Calu3 (cell line): ENCODE data around the gene ANKFY1. TPM values are rescaled to one million over a fixed set of nuclear protein-coding genes. Genes with fewer than 3 reads are reported as not detected.

ENCODE experiments used
- BruUV-seq: library from RNA; stranded (reverse); fragments of 400-500 nt; replicated peaks from 2 replicates; lab custom pipeline; 2021; lab: Mats Ljungman, UMichigan
- CTCF ChIA-PET: fragments of 300-600 bp; sonication (Branson Sonifier 250); formaldehyde crosslinking; loops from one replicate; lab custom pipeline; 2022; ENCODE audit warnings: antibody characterized with exemption; lab: Charles Lee
- DNase-seq: peaks from one replicate; pipeline ENCODE4 v3.0.0; 2022
- H3K27ac Mint-ChIP-seq: one replicate; pipeline ENCODE4 v1.8.0; 2022; ENCODE audit warnings: mixed read lengths; ENCODE audit not compliant: unreplicated experiment
- H3K27me3 Mint-ChIP-seq: one replicate; pipeline ENCODE4 v1.8.0; 2022; ENCODE audit warnings: mixed read lengths; ENCODE audit not compliant: unreplicated experiment
- H3K36me3 Mint-ChIP-seq: one replicate; pipeline ENCODE4 v1.8.0; 2022; ENCODE audit warnings: mild to moderate bottlenecking, moderate library complexity, mixed read lengths; ENCODE audit not compliant: insufficient read depth, unreplicated experiment
- H3K4me1 Mint-ChIP-seq: one replicate; pipeline ENCODE4 v1.8.0; 2022; ENCODE audit warnings: mild to moderate bottlenecking, low read depth, mixed read lengths; ENCODE audit not compliant: unreplicated experiment
- H3K4me3 Mint-ChIP-seq: one replicate; pipeline ENCODE4 v1.8.0; 2022; ENCODE audit warnings: mild to moderate bottlenecking, low read depth, moderate library complexity, mixed read lengths; ENCODE audit not compliant: unreplicated experiment
- H3K9me3 Mint-ChIP-seq: one replicate; pipeline ENCODE4 v1.8.0; 2022; ENCODE audit warnings: low read depth, mixed read lengths; ENCODE audit not compliant: unreplicated experiment
- CTCF ChIP-seq: fragments of 200-600 bp; IDR thresholded peaks from one replicate; pipeline ENCODE4 v1.8.0; 2022; ENCODE audit warnings: antibody characterized with exemption; ENCODE audit not compliant: unreplicated experiment
- intact Hi-C: fragments of 100-400 bp; cut with micrococcal nuclease; formaldehyde crosslinking; loops from one replicate; pipeline ENCODE4 v1.10.0; 2022; ENCODE audit not compliant: unreplicated experiment
- total RNA-seq: library from RNA; stranded (reverse); gene quantifications from 2 replicates; pipeline ENCODE4 v1.2.3, GENCODE V29; 2022

The ANKFY1 gene
- total RNA-seq, 1 experiment from 2014 or later, result 46.8 TPM

- no peaks in the 10 kb centered on the region for H3K4me1 Mint-ChIP-seq
- DNase-seq, result no peak
- H3K27me3 Mint-ChIP-seq, result no peaks in the 10 kb centered on the region
- intact Hi-C loops, result no loop called here
- H3K4me3 Mint-ChIP-seq, result no peak overlapping the region
- H3K27ac Mint-ChIP-seq, result no peak overlapping the region
- CTCF ChIA-PET, result no interaction called here
- no peaks in the 10 kb centered on the region for H3K9me3 Mint-ChIP-seq
- BruUV-seq, result no TSS peak
- no peak for TF ChIP-seq CTCF
- no peaks in the 10 kb centered on the region for H3K36me3 Mint-ChIP-seq
These were observed 41.7 kb downstream of the ANKFY1 start for GRCh38 chr17:4221899-4222659.

GRCh38 chr17:4221163-4221562, 42.6 kb downstream of the ANKFY1 start:
- no peak for TF ChIP-seq CTCF
- no peaks in the 10 kb centered on the region for H3K9me3 Mint-ChIP-seq
- no peaks in the 10 kb centered on the region for H3K36me3 Mint-ChIP-seq
- no peak for DNase-seq
- intact Hi-C loops, result no loop called here
- H3K4me1 Mint-ChIP-seq, result no peaks in the 10 kb centered on the region
- BruUV-seq, result no TSS peak
- no peaks in the 10 kb centered on the region for H3K27me3 Mint-ChIP-seq
- no peak overlapping the region for H3K4me3 Mint-ChIP-seq
- no peak overlapping the region for H3K27ac Mint-ChIP-seq
- CTCF ChIA-PET, result no interaction called here

- Mint-ChIP-seq H3K4me1 (no peaks in the 10 kb centered on the region), H3K36me3 (no peaks in the 10 kb centered on the region), H3K9me3 (no peaks in the 10 kb centered on the region), H3K4me3 (no peak overlapping the region), H3K27me3 (no peaks in the 10 kb centered on the region), H3K27ac (no peak overlapping the region)
- no TSS peak for BruUV-seq
- no peak for DNase-seq
- intact Hi-C loops, result no loop called here
- no peak for TF ChIP-seq CTCF
- CTCF ChIA-PET, result no interaction called here
These were observed 43.1 kb downstream of the ANKFY1 start for GRCh38 chr17:4220655-4221054.

- H3K4me3 Mint-ChIP-seq, result no peak overlapping the region
- TF ChIP-seq CTCF, result no peak
- no TSS peak for BruUV-seq
- no peaks in the 10 kb centered on the region for H3K27me3 Mint-ChIP-seq
- peaks cover 5% of the 10 kb centered on the region for H3K36me3 Mint-ChIP-seq
- H3K9me3 Mint-ChIP-seq, result no peaks in the 10 kb centered on the region
- intact Hi-C loops, result no loop called here
- DNase-seq, result no peak
- CTCF ChIA-PET, result no interaction called here
- no peak overlapping the region for H3K27ac Mint-ChIP-seq
- H3K4me1 Mint-ChIP-seq, result no peaks in the 10 kb centered on the region
These were observed 44.5 kb downstream of the ANKFY1 start for GRCh38 chr17:4219241-4219640.
